NOMO-1 (cell line): ENCODE results near the gene CLEC2A.
A peak's percentile ranks its signal among the peaks of the same experiment; 100 is the strongest.
"Not testable (repeated sequence)": the region's sequence is repeated elsewhere in the genome, so short reads cannot be mapped to it uniquely, and the experiment has no call there.

Experiments
- DNase-seq, 2 experiments: peaks; one replicate each; lab custom pipeline; 2025; ENCODE audit not compliant: unreplicated experiment in 2 of 2; lab: John Stamatoyannopoulos, UW

CLEC2A gene

DNA sequence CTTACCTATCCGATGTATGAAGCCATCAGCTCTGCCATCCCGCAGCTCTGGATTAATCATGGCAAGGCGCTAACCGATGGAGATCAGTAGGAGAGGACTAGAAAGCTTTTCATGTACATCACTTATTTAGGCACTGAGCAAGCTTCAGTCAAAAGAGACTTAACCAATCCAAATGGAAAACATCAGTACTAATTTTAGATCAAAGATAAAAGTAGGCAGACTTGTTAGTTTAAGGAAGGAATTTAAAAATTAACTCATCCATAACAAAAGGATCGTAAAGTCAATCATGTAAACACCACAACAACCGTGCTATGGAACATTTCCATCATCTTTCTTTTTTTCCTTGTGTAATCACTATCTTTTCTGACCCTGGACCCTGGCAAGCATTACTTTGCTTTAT is at the start of gene CLEC2A:
Gene CLEC2A (minus strand): TSS at position 101 of the 400 bp plus-strand sequence. CDS start 41 bp downstream, at position 60.
- peak in 1 of 2 experiments; percentile 38 for DNase-seq

DNA sequence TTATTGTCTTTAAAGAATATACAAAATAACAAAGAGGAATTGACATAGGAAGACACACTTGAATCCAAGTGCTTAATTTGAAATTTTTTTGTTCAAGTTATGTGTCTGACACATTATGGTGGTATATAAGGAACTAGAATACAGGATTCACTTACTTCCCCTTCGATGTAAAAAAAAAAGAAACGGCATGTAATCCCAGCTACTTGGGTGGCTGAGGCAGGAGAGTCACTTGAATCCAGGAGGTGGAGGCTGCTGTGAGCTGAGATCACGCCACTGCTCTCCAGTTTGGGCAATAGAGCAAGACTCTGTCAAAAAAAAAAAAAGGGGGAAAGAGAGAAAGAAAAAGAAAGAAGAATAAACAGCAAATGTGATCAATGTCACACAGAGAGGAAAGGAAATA is 48.0 kb upstream of the CLEC2A start:
- no peak for DNase-seq

- DNase-seq = peak in 1 of 2 experiments; percentile 37
Measured at GRCh38 chr12:9977916-9978315, 45.7 kb upstream of the CLEC2A start.

GRCh38 chr12:9976626-9977025 is 44.5 kb upstream of the CLEC2A start:
- DNase-seq = not testable (repeated sequence)

GRCh38 chr12:9975614-9976013 is 43.4 kb upstream of the CLEC2A start:
- no peak for DNase-seq

DNA sequence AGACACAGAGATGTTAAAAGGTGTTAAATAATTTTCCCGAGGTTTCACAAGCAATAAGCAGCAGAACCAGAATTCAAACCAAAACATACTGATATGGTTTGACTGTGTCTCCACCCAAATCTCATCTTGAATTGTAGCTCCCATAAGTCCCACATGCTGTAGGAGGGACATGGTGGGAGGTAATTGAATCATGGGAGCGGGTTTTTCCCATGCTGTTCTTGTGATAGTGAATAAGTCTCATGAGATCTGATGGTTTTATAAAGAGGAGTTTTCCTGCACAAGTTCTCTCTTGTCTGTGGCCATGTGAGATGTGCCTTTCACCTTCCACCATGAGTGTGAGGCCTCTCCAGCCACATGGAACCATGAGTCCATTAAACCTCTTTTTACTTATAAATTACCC is 42.6 kb upstream of the CLEC2A start:
- DNase-seq = not testable (repeated sequence)

DNA sequence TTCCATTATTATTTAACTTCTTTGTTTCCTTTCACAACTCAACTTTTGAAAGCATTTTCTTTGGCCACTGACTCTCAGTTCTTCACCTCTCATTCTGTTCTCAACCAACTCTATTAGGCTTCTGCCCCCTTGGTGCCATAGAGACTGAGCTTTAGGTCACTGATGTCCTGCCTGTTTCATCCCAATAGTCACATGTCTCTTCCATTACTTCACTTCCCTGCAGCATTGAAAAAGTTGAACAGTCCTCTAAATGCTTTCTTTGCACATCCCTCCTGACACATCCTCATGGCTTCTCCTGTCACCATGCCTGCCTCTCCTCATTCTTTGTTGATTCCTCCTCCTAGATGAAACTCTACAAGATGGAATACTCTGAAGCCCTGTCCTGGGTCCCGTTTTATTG is 41.8 kb upstream of the CLEC2A start:
- peak in 1 of 2 experiments; percentile 26 for DNase-seq

- DNase-seq = peak; percentile 30 to 87
Measured at GRCh38 chr12:9971181-9971580, 39.0 kb upstream of the CLEC2A start, which contains the start of gene CLEC12A. Gene CLEC12A, plus strand, starts transcription at chr12:9971409. Its CDS starts 188 bp downstream, at chr12:9971597.

GRCh38 chr12:9969673-9970072 is 37.5 kb upstream of the CLEC2A start:
- no peak for DNase-seq

DNA sequence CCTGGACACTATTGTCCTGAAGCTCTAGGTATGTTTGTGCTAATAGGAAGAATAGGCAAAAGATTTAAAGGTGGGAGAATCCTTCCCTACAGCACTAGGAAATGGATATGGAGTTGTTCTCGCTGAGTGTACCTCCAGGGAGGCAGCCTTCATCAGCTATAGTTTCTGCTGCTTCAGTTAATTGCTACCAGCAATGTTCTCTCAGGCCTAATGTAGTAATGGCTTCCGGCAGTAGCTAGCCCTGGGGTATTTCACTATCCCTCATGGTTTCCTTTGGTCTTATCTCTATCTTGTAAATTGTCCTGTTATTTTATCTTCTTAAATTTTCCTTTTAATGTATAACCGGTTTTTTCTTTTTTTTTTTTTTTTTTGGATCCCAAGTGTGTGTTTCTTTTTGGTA is 29.7 kb upstream of the CLEC2A start:
- no peak for DNase-seq

- DNase-seq = no peak
Measured at GRCh38 chr12:9961106-9961505, 28.9 kb upstream of the CLEC2A start.

- peak in 1 of 2 experiments; percentile 56 for DNase-seq
Measured at GRCh38 chr12:9960590-9960989, 28.4 kb upstream of the CLEC2A start.

DNA sequence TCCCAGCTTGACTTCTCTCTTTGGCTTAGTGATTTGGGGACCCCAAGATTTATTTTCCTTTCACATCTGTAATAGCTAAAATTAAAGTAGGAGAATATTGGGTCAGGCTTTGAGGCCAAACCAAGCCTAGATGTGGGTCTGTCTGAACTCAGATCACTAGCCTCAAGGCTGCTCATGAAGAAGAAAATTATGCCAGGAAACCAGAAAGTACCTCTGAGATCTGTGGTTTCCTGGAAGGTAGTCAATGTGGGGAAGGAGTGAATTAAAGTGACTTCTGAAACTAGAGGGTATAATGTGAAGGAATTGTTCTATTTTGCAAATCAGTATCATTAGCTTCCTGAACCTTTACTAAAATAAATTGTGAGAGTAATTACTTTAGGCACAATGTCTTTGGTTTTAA is 25.7 kb upstream of the CLEC2A start:
- no peak for DNase-seq

DNA sequence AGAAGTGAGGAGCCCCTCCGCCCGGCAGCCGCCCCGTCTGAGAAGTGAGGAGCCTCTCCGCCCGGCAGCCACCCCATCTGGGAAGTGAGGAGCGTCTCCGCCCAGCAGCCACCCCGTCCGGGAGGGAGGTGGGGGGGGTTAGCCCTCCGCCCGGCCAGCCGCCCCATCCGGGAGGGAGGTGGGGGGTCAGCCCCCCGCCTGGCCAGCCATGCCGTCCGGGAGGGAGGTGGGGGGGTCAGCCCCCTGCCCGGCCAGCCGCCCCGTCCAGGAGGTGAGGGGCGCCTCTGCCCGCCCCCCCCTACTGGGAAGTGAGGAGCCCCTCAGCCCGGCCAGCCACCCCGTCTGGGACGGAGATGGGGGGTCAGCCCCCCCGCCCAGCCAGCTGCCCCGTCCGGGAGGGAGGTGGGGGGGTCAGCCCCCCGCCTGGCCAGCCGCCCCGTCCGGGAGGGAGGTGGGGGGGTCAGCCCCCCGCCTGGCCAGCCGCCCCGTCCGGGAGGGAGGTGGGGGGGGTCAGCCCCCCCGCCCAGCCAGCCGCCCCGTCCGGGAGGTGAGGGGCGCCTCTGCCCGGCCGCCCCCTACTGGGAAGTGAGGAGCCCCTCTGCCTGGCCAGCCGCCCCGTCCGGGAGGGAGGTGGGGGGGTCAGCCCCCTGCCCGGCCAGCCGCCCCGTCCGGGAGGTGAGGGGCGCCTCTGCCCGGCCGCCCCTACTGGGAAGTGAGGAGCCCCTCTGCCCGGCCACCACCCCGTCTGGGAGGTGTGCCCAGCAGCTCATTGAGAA is 21.0 kb upstream of the CLEC2A start:
- DNase-seq = not testable (repeated sequence)

DNA sequence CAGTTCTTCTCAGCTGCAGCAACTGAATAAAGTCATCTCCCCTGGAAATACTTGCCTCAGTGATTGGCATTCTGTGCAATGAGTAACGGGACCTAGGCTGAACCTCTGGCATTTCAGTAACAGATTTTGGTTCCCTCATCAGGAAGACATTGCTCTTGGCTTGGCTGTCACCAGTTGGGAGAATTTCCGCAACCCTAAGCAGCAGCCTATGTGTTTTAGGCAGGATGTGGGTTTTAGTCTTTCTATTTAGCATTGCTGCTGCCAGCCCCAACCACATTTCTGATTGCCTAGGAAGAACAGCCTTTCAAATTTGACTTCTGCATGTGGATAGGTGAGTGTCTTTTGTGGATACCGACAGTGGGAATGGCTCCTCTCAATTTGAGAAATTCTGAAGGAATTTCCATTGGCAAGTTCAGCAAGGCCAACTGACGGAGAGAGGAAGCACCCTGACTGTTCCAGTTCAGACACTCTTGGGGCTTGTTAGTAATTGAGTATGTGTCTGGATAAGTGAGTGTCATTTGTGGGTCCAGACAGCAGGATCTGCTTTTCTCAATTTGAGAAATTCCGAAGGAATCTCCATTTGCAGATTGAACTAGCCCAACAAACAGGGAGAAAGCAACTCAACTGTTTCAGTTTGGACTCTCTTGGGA is 19.0 kb upstream of the CLEC2A start:
- peak; percentile 34 for DNase-seq

GRCh38 chr12:9948606-9949296 is 16.6 kb upstream of the CLEC2A start:
- peak; percentile 77 to 95 for DNase-seq

- DNase-seq = no peak
Measured at GRCh38 chr12:9947674-9948073, 15.5 kb upstream of the CLEC2A start.

GRCh38 chr12:9944391-9944790 is 12.2 kb upstream of the CLEC2A start:
- peak in 1 of 2 experiments; percentile 79 for DNase-seq

DNA sequence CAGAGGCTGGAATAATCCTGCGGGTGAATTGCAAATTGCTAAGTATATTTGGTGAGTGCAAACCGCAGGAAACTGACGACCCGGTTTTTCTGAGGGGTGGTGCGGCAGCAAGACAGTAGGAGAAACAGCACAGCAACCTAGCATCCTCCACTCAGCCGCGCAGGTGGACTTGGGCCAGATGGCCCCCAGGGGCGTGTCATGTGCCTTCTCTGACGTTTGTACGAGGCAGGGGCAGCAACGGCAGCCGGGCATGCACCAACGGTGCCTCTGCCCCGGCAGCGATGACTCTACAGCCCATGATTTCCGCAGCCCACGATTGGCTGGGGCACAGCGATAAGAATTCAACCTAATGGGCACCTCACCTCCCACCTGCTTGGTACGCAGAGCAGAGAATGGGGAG is 11.1 kb upstream of the CLEC2A start:
- DNase-seq = peak; percentile 22 to 64

DNA sequence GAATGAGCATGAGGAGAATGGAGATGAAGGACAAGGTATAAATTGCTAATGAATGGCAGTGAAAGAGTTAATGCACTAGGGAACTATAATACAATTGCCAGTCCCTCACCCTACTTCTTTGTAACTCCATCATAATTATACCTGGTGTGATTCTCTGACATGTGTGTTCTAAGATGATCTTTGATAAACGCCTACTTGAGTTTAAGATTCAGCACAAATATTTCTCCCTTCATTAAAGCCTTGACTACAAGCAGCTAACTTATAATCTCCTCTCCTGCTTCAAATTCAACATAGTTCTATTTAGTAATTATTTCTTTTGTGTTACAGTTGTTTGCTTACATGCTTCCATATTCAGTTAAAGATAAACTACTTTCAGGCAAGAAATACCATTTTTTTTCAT is 9.7 kb upstream of the CLEC2A start:
- no peak for DNase-seq

GRCh38 chr12:9940375-9940774 is 8.2 kb upstream of the CLEC2A start:
- DNase-seq = peak in 1 of 2 experiments; percentile 72
